ENCODE data around the gene CYP17A1.

Gene CYP17A1

GRCh38 chr10:102819054-102819453, 18.2 kb downstream of the CYP17A1 start:
- no peak for TF ChIP-seq CTCF (IDR thresholded peaks at IDR 0.05)

GRCh38 chr10:102817175-102817574, 20.0 kb downstream of the CYP17A1 start:
- H3K36me3 ChIP-seq (ENCODE audit: control insufficient read depth, insufficient read depth, low read length): no peaks in the 10 kb centered on the region
- no peak overlapping the region for H3K4me2 ChIP-seq (ENCODE audit: low read length)
- no peak overlapping the region for H3K4me3 ChIP-seq (ENCODE audit: low read depth, low read length)
- H3K79me2 ChIP-seq: peaks cover 3% of the 10 kb centered on the region
- peaks cover 43% of the 10 kb centered on the region for H3K4me1 ChIP-seq
- no peaks in the 10 kb centered on the region for H3K9me3 ChIP-seq (ENCODE audit: control insufficient read depth, low read length)
- H3K27me3 ChIP-seq (ENCODE audit: control insufficient read depth, insufficient read depth, low read length): no peaks in the 10 kb centered on the region
- H2AFZ ChIP-seq: no peak overlapping the region
- H3K27ac ChIP-seq: peak overlapping the region; percentile 81
- no peak for TF ChIP-seq CTCF (IDR thresholded peaks at IDR 0.05)
- no peak overlapping the region for H3K9ac ChIP-seq

More at GRCh38 chr10:102819054-102819453, 18.2 kb downstream of the CYP17A1 start:
- Histone ChIP-seq H3K9ac (no peak overlapping the region), H3K4me2 (ENCODE audit: low read length) (no peak overlapping the region), H2AFZ (no peak overlapping the region), H3K27ac (peak overlapping the region; percentile 42), H3K27me3 (ENCODE audit: control insufficient read depth, insufficient read depth, low read length) (no peaks in the 10 kb centered on the region), H3K36me3 (ENCODE audit: control insufficient read depth, insufficient read depth, low read length) (no peaks in the 10 kb centered on the region), H3K79me2 (peaks cover 3% of the 10 kb centered on the region), H3K9me3 (ENCODE audit: control insufficient read depth, low read length) (no peaks in the 10 kb centered on the region), H3K4me3 (ENCODE audit: low read depth, low read length) (no peak overlapping the region), H3K4me1 (peaks cover 26% of the 10 kb centered on the region)

GRCh38 chr10:102815790-102816549, 21.2 kb downstream of the CYP17A1 start:
- H3K36me3 ChIP-seq (ENCODE audit: control insufficient read depth, insufficient read depth, low read length): no peaks in the 10 kb centered on the region
- no peak overlapping the region for H3K4me2 ChIP-seq (ENCODE audit: low read length)
- peak overlapping the region; percentile 81 for H3K27ac ChIP-seq
- H3K9me3 ChIP-seq (ENCODE audit: control insufficient read depth, low read length): no peaks in the 10 kb centered on the region
- H2AFZ ChIP-seq: no peak overlapping the region
- no peak overlapping the region for H3K9ac ChIP-seq
- H3K27me3 ChIP-seq (ENCODE audit: control insufficient read depth, insufficient read depth, low read length): no peaks in the 10 kb centered on the region
- TF ChIP-seq CTCF (IDR thresholded peaks at IDR 0.05): no peak
- H3K4me1 ChIP-seq: peaks cover 48% of the 10 kb centered on the region
- H3K79me2 ChIP-seq: peaks cover 3% of the 10 kb centered on the region
- no peak overlapping the region for H3K4me3 ChIP-seq (ENCODE audit: low read depth, low read length)

- no peak for TF ChIP-seq CTCF (IDR thresholded peaks at IDR 0.05)
- Histone ChIP-seq H3K27me3 (ENCODE audit: control insufficient read depth, insufficient read depth, low read length) (no peaks in the 10 kb centered on the region), H3K9ac (no peak overlapping the region), H3K27ac (peak overlapping the region; percentile 81), H3K36me3 (ENCODE audit: control insufficient read depth, insufficient read depth, low read length) (no peaks in the 10 kb centered on the region), H3K9me3 (ENCODE audit: control insufficient read depth, low read length) (no peaks in the 10 kb centered on the region), H3K4me1 (peaks cover 48% of the 10 kb centered on the region), H3K4me3 (ENCODE audit: low read depth, low read length) (no peak overlapping the region), H3K4me2 (ENCODE audit: low read length) (no peak overlapping the region), H2AFZ (no peak overlapping the region), H3K79me2 (peaks cover 3% of the 10 kb centered on the region)
Observed at GRCh38 chr10:102814873-102815661, 22.1 kb downstream of the CYP17A1 start.
